Measurements from ENCODE around the gene OARD1. TPM values are rescaled to one million over a fixed set of nuclear protein-coding genes. Genes with fewer than 3 reads are reported as not detected.

Gene OARD1
- total and polyA plus RNA-seq, 3 donors from 2014 or later, result 47.6 to 90.8 (median 55.8) TPM

DNA sequence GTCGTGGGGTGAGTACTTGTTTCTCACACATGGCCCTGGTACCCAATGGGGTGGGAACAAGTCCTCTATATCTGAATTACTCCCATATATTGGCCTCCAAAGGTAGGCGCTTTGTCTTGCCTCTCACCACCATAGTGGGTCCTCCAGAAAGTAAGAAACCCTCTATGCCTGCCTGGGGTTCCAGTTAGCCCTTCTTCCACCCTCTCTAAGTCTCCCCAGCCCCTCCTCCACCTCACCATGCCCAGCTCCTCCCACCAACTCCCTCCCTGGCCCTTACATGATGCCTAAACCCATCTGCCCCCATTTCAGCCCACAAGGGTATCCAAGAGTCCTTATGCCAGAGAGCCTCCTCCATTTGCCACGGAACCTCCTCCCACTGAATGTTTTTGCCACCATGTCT is 29.0 kb downstream of the OARD1 start:
- Histone ChIP-seq H3K4me3 (no peak overlapping the region), H3K27ac (no peak overlapping the region), H3K36me3 (ENCODE audit: low read depth, missing control alignments) (no peaks in the 10 kb centered on the region), H3K9me3 (no peaks in the 10 kb centered on the region), H3K4me1 (no peaks in the 10 kb centered on the region), H3K27me3 (no peaks in the 10 kb centered on the region)
- no peak for TF ChIP-seq POLR2A (IDR thresholded peaks at IDR 0.05)
- TF ChIP-seq, protein P1, sequence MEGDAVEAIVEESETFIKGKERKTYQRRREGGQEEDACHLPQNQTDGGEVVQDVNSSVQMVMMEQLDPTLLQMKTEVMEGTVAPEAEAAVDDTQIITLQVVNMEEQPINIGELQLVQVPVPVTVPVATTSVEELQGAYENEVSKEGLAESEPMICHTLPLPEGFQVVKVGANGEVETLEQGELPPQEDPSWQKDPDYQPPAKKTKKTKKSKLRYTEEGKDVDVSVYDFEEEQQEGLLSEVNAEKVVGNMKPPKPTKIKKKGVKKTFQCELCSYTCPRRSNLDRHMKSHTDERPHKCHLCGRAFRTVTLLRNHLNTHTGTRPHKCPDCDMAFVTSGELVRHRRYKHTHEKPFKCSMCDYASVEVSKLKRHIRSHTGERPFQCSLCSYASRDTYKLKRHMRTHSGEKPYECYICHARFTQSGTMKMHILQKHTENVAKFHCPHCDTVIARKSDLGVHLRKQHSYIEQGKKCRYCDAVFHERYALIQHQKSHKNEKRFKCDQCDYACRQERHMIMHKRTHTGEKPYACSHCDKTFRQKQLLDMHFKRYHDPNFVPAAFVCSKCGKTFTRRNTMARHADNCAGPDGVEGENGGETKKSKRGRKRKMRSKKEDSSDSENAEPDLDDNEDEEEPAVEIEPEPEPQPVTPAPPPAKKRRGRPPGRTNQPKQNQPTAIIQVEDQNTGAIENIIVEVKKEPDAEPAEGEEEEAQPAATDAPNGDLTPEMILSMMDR (IDR thresholded peaks at IDR 0.05), result no peak
- 93 to 97% methylated on average over 3 of the region's 3 CpGs for WGBS, 2 donors
- DNase-seq, result no peak
- intact Hi-C loops (cut with DNase I; ENCODE audit: low total_unique reads), result no loop called here

DNA sequence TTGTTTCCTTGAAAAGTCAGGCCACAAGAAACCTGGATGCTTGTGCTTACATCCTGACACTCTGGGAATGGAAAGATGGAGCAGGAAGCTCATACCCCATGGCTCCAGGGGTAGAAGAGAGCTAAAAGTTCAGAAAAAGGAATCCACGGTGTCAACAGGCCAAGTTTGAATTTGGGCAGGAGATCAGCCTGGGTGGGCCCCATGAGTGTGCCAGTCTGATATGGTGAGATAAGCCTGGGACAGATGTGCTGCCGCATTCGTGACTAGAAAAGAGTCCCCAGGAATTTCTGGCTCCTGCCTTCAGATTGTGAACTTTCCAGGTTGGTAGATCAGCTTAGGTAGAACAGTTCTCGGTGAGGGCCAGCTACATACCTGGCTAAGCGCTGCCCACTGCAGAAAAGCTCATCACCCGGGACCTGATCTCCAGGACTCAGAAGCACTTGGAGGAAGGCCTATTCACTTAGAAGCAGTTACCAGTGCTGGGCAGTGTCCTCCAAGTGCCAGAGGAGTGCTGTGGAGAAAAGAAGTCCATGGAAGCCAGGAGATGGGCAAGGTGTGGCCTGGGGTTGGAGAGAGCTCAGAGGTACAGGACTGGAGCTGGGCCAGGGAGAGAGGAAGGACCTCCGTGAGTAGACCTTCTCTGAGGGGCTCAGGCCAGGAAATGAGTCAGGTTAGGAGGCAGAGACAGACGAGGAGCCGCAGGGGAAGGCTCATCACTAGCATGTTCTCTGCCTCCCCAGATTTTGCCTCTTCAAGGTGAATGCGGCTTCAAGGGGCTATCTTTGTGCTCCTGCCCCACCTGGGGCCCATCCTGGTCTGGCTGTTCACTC is 29.7 kb downstream of the OARD1 start, which contains the start of gene TSPO2:
Gene TSPO2, plus strand, starts transcription at position 242 of the 830 bp plus-strand sequence. Its CDS starts 519 bp downstream, at position 761.
- 94% methylated on average over 10 of the region's 10 CpGs for WGBS, 2 donors
- intact Hi-C loops (cut with DNase I; ENCODE audit: low total_unique reads), result no loop called here
- TF ChIP-seq, protein P1 (IDR thresholded peaks at IDR 0.05), result no peak
- no peak for TF ChIP-seq POLR2A (IDR thresholded peaks at IDR 0.05)

DNA sequence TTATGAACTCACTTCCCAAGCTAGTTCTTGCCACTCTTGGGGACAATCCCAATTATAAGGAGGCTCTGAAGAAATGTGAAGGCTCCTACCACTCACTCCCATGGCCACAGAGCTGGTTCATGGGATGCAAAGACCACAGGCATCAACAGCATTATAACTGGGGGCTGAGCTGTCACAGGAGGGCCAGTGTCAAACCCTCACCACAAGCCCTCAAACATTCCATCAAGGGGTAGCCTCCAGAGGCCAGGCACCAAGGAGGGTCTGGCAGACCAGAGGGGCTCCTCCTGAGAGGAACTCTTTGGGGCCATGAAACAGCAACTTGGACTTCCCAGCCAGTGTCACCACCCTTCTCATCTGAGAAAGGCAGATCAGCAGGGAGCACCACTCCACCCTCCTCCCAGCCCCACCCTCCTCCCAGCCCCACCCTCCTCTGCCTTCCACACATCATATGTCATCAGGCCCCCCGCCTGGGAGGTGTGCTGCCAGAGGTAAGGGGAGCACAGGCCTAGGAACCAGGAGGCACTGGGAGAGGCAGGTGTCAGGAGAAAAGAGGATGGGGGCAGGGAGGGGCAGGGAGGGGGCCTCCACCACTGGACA is 31.1 kb downstream of the OARD1 start:
- whole genome bisulfite sequencing, 2 donors, result 89 to 100% methylated on average over 1 of the region's 1 CpG
- Histone ChIP-seq H3K4me3 (no peak overlapping the region), H3K27me3 (no peaks in the 10 kb centered on the region), H3K27ac (no peak overlapping the region), H3K4me1 (no peaks in the 10 kb centered on the region), H3K36me3 (ENCODE audit: low read depth, missing control alignments) (no peaks in the 10 kb centered on the region), H3K9me3 (no peaks in the 10 kb centered on the region)
- no peak for DNase-seq
- TF ChIP-seq, protein P1 (IDR thresholded peaks at IDR 0.05), result no peak
- intact Hi-C loops (cut with DNase I; ENCODE audit: low total_unique reads), result no loop called here

More for the DNA sequence above, 29.7 kb downstream of the OARD1 start, which contains the start of gene TSPO2:
- Histone ChIP-seq H3K4me3 (no peak within 1 kb of the TSS), H3K4me1 (no peaks in the 10 kb centered on the region), H3K9me3 (no peaks in the 10 kb centered on the region), H3K36me3 (ENCODE audit: low read depth, missing control alignments) (no peaks in the 10 kb centered on the region), H3K27ac (no peak within 1 kb of the TSS), H3K27me3 (no peaks in the 10 kb centered on the region)
- no peak for DNase-seq

DNA sequence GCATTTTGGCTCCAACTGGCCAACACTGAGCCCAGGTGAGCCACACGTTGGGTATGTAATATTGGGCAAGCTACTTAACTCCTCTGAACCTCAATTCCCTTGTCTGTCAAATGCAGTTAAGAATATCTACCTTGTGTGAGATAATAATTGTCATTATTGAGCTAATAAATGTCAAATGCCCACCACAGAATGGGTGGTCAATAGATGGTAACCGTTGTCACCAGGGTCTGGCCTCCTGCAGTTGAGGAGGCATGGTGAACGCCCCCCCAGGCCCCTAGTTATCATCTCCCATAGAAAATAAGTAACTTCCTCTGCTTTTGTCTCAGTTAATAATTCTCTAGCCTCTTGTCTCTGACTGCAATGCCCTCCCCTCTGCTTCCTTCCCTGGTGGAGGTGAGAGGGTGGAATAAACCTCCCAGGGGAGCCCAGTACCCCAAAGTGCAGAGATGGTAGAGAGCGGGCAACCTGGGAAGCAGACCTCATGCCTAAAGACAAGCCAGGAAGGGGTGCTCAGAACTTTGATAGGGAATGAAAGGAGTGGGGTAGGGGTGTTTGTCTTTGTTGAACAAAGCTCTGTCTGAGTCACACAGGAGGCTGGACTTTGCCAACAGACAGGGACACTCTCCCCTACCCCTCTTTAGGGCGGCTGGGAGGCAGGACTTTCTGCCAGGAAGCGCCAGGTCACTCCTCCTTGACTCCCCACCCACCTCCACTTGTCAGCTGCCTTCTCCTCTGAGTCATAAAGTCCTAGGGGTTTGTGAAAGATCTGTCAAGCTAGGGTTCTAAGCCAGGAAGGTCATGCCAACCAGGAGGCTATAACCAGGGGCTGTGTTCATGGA is 31.8 kb downstream of the OARD1 start:
- Histone ChIP-seq H3K27ac (no peak overlapping the region), H3K4me1 (no peaks in the 10 kb centered on the region), H3K4me3 (no peak overlapping the region), H3K27me3 (no peaks in the 10 kb centered on the region), H3K36me3 (ENCODE audit: low read depth, missing control alignments) (no peaks in the 10 kb centered on the region), H3K9me3 (no peaks in the 10 kb centered on the region)
- DNase-seq, result no peak
- intact Hi-C loops (cut with DNase I; ENCODE audit: low total_unique reads), result no loop called here
- TF ChIP-seq, protein P1 (IDR thresholded peaks at IDR 0.05), result no peak
- no peak for TF ChIP-seq POLR2A (IDR thresholded peaks at IDR 0.05)
- 82 to 91% methylated on average over 6 of the region's 6 CpGs for WGBS, 2 donors
